WI38 (cell line): Measurements from ENCODE around the gene GALR3.

Source experiments
- H3K4me3 ChIP-seq: 2 replicates; pipeline ENCODE4 v1.5.1; 2011; ENCODE audit warnings: low read depth, mild to moderate bottlenecking, control low read depth, low read length
- CTCF ChIP-seq: IDR thresholded peaks from 2 replicates; pipeline ENCODE4 v1.5.1; 2012; ENCODE audit warnings: low read depth, mild to moderate bottlenecking, control low read depth, low read length

GALR3 gene

GRCh38 chr22:37811867-37812266 lies 11.3 kb upstream of the GALR3 start:
- H3K4me3 ChIP-seq: no peak overlapping the region
- no peak for TF ChIP-seq CTCF

DNA sequence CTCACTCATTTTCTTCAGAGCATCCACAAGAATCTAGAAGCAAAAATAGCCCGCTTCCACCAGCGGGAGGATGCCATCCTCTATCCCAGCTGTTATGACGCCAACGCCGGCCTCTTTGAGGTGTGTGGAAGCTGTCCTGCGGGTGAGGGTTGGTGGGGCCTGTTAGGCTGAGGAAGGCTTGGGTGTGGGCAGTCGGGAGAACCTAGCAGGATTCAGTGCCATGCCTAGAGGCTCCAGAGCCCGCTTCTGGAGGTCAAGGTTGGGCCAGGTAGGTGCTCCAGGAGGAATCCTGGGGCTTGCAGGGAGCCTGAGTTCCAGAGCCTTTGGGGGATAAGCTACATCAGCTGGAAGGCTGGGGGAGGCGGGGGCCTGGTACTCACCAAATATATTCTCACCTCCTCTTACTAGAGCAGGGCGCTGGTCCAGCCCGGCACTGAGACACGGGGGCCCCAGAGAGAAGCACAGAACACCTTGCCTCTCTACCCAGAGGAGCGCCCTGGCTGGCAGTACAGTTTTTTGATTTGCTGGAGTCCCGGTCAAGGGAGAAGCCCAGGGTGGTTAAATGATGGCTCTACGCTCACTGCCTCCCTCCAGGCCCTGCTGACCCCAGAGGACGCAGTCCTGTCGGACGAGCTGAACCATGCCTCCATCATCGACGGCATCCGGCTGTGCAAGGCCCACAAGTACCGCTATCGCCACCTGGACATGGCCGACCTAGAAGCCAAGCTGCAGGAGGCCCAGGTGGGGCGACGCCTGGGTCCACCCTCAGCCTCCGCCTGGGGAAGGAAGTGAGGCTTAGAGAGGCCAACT lies 10.1 kb upstream of the GALR3 start:
- H3K4me3 ChIP-seq: no peak overlapping the region
- TF ChIP-seq CTCF: no peak

DNA sequence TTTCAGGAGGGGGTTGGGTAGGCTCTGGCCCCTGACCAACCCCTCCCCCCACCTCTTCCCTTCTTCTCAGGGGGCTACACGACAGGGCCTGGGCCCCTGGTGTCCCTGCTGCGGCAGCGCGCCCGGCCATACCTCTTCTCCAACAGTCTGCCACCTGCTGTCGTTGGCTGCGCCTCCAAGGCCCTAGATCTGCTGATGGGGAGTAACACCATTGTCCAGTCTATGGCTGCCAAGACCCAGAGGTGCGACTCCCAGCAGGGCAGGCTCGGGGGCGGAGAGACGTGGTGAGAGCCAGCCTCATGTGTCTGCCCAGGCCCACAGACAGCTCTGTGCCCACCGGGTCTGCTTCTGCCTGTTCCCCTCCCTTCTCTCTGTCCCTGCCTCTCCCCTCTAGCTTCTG lies 7.6 kb upstream of the GALR3 start:
- no peak overlapping the region for H3K4me3 ChIP-seq
- TF ChIP-seq CTCF: no peak

DNA sequence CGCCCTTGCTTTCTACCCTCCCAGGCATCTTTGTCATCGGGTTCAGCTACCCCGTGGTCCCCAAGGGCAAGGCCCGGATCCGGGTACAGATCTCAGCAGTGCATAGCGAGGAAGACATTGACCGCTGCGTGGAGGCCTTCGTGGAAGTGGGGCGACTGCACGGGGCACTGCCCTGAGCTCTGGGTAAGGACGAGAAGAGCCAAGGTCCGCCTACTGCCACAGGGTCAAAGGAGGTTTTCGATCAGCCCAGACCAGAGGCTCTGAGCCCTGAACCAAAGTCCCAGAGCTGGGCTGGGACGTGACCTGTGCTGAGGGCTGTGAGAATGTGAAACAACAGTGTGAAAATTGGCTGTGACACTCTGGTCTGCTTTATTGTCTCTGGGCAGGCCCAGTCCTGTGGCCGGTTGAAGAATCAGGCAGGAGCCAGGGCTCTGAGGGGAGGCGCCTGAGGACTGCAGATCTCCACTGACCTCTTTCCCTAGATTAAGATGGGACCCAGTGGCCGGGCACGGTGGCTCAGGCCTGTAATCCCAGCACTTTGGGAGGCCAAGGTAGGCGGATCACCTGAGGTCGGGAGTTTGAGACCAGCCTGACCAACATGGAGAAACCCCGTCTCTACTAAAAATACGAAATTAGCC lies 6.5 kb upstream of the GALR3 start:
- H3K4me3 ChIP-seq: no peak overlapping the region
- TF ChIP-seq CTCF: no peak

- peak; percentile 80 for TF ChIP-seq CTCF
- H3K4me3 ChIP-seq: 0 out of 2 replicates have a peak overlapping the region, but pooled peaks have one; percentile 32
Measured at GRCh38 chr22:37817705-37818408, 5.3 kb upstream of the GALR3 start.

DNA sequence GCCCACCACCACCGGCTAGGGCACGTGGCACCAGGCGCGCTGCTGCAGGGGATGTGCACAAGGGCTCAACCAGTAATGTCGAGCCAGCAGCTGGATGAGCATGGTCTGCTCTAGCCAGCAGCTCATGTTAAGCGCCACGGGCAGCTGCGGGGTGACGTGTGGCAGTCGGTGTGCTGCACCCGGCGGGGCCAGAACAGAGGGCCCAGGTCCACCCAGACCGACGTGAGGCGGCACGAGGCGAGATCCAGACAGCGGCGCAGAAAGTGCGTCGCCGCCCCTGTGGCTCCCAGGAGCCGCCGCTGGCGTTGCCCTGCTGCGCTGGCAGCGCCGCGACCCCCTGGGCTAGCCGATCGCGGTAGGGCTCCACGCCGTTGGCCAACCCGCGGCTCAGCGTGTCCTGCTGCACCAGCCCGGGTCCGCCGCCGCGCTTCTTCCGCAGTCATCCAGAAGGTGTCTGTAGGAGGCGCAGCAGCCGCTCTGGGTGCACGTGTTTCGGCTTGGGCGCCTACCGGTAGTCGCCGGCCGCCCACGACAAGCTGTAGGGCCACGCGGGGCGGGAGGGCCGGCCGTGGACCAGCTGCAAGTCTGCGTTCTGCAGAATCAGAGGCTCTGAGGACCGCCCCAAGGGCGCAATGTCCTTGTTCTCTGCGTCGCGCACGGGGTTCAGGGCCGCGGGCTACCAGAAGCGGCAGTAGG lies 4.6 kb upstream of the GALR3 start:
- no peak overlapping the region for H3K4me3 ChIP-seq
- no peak for TF ChIP-seq CTCF

- H3K4me3 ChIP-seq: no peak overlapping the region
Measured at GRCh38 chr22:37819105-37819433, 4.1 kb upstream of the GALR3 start.

More at GRCh38 chr22:37819105-37819433, 4.1 kb upstream of the GALR3 start:
- TF ChIP-seq CTCF: no peak
